Astrocyte (in vitro differentiated cells and primary cell): ENCODE measurements around the gene NEK2.

Experiments
- EZH2 ChIP-seq: IDR thresholded peaks from 2 replicates; pipeline ENCODE4 v1.6.1; 2012; ENCODE audit warnings: mild to moderate bottlenecking, low read length, inconsistent platforms; ENCODE audit not compliant: insufficient read depth
- TF ChIP-seq, protein P1 (sequence below): IDR thresholded peaks from 2 replicates; pipeline ENCODE4 v1.5.1; 2011; ENCODE audit warnings: low read depth, mild to moderate bottlenecking, inconsistent platforms, low read length, moderate library complexity; ENCODE audit not compliant: insufficient read depth

DNA sequence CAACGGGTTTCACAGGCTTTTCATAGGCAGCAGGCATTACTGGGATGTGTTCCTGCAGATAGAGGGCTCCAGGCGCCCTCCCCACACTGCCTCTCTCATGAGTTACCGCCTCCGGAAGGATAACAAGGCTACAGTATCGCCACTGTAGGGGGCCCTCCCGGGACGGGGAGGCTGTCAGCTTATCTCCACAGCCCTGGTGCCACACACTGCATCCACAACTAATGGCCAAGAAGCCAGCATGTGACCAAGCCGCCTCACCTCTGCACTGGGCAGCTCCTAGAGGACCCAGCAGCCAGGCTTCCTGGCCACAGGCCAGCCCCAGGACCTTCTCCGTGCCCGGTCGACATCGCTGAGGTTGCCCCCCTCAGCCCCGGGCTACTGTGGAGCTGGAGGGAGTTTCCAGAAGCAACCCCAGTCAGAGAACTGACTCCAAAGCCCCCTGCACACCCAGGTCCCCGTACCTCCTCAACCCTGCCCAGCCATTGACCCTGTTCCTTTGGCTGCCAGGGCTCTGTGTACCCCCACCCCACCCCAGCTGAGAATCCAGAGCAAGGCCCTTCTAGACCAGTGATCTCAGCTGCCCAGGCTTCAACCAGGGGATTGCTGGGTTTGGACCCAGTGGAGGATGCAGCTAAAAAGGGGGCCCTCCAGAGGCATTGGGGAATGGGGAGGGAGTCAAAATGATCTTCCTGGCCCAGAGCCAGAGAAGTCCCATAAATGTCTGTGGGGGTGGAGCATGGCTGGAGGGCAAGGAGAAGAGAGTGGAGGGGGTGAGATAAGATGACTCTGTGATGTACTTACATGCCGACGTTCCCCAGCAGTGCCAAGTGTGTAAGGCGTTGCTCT lies 45.0 kb downstream of the NEK2 start:
- TF ChIP-seq EZH2, result no peak
- TF ChIP-seq, protein P1, sequence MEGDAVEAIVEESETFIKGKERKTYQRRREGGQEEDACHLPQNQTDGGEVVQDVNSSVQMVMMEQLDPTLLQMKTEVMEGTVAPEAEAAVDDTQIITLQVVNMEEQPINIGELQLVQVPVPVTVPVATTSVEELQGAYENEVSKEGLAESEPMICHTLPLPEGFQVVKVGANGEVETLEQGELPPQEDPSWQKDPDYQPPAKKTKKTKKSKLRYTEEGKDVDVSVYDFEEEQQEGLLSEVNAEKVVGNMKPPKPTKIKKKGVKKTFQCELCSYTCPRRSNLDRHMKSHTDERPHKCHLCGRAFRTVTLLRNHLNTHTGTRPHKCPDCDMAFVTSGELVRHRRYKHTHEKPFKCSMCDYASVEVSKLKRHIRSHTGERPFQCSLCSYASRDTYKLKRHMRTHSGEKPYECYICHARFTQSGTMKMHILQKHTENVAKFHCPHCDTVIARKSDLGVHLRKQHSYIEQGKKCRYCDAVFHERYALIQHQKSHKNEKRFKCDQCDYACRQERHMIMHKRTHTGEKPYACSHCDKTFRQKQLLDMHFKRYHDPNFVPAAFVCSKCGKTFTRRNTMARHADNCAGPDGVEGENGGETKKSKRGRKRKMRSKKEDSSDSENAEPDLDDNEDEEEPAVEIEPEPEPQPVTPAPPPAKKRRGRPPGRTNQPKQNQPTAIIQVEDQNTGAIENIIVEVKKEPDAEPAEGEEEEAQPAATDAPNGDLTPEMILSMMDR, result no peak
